LNCaP clone FGC (cell line): Measurements from ENCODE around the gene ATG4A.
A peak's percentile ranks its signal among the peaks of the same experiment; 100 is the strongest.

Experiments
- DNase-seq: peaks from one replicate; pipeline ENCODE4 v3.0.0-alpha.2; 2011; ENCODE audit warnings: low read depth
- H3K4me3 ChIP-seq: 2 replicates; pipeline ENCODE4 v1.5.1; 2011; ENCODE audit warnings: mild to moderate bottlenecking, low read depth, low read length, control low read depth
- TF ChIP-seq, protein P1 (sequence below): IDR thresholded peaks from 2 replicates; pipeline ENCODE4 v1.5.1; 2012; ENCODE audit warnings: mild to moderate bottlenecking; ENCODE audit not compliant: control insufficient read depth, insufficient read depth; ENCODE audit errors: extremely low read depth

Gene ATG4A

DNA sequence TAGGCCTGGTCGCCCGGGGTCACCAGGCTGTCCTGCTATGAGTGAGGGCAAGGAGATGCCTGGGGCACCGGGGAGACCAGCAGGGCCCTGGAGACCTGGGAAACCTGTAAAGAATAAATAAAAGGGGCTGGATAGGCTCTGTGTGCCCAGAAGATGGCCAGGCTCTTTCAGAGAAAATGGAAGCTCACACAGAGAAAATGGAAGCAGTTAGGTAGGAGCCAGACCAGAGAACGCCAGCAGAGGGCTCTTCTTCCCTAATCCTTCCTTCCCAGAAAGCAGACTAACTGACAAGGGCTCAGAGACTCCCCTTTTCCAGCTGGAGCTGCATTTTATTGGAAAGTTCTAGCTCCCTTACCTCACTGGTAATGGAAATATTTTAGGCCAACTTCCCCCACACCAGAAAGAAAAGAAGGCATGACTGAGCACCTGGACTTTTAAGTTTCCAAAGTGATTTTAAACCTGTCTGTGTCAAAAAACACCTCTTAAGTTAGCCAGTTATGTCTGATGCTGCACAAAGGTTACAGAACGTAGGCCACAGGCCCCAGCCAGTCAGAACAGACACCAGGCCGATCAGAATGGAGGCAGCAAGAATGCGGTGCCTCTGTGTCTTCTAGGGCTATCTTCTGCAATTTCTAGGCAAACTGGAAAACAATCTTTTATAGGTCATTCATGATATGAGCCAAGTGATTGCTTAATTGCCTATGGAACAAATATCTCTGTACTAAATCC is 74.0 kb downstream of the ATG4A start:
- no peak overlapping the region for H3K4me3 ChIP-seq
- no peak for DNase-seq
- TF ChIP-seq, protein P1, sequence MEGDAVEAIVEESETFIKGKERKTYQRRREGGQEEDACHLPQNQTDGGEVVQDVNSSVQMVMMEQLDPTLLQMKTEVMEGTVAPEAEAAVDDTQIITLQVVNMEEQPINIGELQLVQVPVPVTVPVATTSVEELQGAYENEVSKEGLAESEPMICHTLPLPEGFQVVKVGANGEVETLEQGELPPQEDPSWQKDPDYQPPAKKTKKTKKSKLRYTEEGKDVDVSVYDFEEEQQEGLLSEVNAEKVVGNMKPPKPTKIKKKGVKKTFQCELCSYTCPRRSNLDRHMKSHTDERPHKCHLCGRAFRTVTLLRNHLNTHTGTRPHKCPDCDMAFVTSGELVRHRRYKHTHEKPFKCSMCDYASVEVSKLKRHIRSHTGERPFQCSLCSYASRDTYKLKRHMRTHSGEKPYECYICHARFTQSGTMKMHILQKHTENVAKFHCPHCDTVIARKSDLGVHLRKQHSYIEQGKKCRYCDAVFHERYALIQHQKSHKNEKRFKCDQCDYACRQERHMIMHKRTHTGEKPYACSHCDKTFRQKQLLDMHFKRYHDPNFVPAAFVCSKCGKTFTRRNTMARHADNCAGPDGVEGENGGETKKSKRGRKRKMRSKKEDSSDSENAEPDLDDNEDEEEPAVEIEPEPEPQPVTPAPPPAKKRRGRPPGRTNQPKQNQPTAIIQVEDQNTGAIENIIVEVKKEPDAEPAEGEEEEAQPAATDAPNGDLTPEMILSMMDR: peak; percentile 25; the same call in 1 of the 2 replicates

DNA sequence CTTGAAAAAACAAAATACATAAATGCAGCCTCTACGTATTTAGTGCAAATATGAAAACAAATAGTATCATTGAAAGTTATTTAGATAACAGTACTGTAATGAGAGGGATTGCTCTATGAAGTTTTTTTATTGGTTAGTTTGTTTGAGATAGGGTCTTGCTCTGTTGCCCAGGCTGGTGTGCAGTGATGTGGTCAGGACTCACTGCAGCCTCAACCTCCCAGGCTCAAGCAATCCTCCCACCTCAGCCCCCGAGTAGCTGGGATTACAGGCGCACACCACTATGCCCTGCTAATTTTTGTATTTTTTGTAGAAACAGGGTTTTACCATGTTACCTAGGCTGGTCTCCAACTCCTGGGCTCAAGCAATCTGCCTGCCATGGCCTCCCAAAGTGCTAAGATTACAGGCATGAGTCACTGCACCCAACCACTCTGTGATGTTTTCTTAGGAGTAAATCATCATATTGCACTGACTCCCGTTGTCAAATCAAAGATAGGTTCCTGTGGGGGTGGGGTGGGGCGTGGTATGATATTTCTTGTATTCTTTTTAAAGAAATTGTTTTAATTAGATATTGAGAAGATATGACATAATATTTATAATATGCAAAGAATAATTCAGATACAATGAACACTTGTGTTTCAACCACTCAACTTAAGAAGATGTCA is 75.8 kb downstream of the ATG4A start:
- no peak for DNase-seq
- TF ChIP-seq, protein P1: no peak
- H3K4me3 ChIP-seq: no peak overlapping the region

DNA sequence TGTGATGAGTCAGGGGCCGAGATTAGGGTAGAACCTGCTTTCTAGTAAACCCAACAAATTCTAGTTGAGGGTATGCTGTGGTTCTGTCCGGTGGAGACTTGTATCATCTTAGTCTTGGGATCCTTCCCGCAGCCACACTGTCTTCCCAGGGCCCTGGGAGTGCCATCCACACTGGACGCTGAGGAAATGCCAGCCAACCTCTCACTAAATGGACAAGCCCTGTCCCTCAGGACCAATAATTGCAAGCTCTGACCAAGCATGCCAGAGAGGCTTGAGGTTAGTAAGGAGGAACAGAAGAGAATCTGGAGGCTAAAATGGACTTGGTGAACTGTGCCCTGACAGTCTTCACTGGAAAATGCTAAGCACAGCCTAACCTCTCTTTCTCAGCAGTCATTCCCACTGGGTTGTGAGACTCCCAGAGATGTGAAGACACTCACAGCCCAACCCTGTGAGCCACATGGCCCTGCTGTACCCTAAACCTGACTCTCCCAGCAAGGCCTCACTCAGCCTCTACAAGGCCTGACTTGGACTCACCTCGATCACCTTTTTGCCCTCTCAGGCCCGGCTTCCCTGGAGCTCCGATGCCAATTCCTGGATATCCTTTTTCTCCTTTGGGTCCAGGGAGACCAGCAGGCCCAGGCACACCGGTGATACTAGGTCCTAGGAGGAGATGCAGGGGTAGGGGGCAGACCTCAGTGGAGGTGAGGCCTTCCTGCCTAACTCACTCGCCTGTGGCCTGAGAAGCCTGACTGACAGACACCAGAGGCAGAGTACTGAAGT is 77.6 kb downstream of the ATG4A start:
- TF ChIP-seq, protein P1: no peak
- H3K4me3 ChIP-seq: no peak overlapping the region
- no peak for DNase-seq

DNA sequence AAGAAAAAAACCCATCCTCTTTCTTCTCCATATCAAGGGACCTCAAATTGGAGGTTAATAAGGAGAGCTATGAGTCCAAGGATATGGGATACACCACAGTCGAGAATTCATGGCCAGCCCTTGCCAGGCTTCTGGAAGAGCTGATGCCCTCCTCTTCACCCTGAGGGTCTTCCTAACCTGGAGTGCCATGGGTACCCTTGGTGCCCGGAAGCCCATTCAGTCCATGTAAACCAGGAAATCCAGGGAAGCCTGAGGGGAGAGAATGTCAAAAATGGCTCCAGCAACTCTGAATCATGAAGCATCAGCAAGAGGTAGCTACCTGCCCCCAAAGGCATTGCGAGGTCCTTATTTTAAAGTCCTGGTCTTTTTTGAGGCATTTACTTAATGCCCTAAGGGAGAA is 78.2 kb downstream of the ATG4A start:
- TF ChIP-seq, protein P1: no peak
- DNase-seq: no peak
- no peak overlapping the region for H3K4me3 ChIP-seq

DNA sequence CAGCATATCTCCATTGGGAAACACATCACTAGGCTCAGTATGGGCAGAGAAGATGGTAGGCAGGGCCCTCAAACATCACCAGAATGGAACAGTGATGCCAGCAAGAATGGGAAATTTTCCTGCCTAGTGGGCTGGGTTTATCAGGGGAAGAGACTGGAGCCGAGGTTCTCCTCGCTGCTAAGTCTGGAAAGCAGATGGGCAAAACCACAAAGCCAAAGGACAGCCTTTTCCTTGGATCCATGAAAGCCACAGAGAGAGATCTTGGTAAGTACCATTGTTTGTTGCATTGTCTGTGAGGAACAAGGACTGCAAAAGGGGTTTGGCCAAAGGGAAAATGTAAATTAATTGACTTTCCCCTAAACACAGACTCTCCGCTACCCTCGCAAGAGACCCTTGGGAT is 80.1 kb downstream of the ATG4A start:
- no peak overlapping the region for H3K4me3 ChIP-seq
- TF ChIP-seq, protein P1: no peak
- DNase-seq: no peak

DNA sequence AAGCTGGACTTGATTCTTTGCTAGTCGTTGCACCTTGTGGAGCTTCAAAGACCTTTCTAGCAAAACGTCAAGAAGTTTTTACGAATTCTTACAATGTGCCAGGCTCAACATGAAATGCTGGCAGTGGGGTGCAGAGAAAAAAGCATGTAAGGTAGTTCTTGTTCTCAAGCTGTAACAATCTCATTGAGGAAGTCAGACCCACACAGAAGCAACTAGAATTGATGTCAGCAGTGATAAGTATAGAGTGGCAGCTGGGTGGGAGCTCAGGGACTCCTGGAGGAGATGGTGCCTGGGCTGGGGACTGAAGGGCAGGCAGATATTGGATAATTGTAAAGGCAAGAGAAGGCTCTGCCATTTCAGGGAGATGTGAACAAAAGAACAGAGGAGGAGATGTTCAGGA is 82.3 kb downstream of the ATG4A start:
- DNase-seq: no peak
- no peak overlapping the region for H3K4me3 ChIP-seq
- TF ChIP-seq, protein P1: no peak
